GM20000 (cell line): ENCODE results near the gene RANBP9.

Experiments used
- DNase-seq: peaks from one replicate; pipeline ENCODE4 v3.0.0; 2012; ENCODE audit warnings: low spot score
- CTCF ChIP-seq: IDR thresholded peaks from 2 replicates; pipeline ENCODE4 v1.5.1; 2012; ENCODE audit warnings: mild to moderate bottlenecking, control low read depth; ENCODE audit errors: extremely low read depth, missing control alignments

The RANBP9 gene

GRCh38 chr6:13600036-13600435 is 111.6 kb downstream of the RANBP9 start:
- no peak for DNase-seq
- TF ChIP-seq CTCF: no peak

GRCh38 chr6:13597073-13597472 is 114.6 kb downstream of the RANBP9 start:
- no peak for TF ChIP-seq CTCF
- no peak for DNase-seq

DNA sequence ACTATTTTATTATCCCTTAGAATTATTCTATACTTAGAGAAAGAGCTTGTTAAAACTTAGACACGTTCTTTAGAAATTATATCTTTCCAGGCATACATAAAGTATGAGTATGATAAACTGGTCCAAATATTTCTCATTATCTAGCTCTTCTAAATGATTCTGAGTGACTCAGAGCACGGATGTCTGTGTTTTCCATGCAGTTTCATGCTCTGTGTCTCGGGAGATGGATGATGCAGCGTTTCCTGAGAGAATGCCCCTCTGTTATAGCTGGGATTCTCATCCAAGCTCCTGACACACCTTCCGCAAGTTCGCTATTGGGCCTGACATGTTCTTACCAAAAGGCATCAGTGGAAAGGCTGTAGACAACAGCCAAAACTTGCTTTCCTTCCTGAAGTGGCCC is 117.9 kb downstream of the RANBP9 start:
- no peak for TF ChIP-seq CTCF
- DNase-seq: no peak

DNA sequence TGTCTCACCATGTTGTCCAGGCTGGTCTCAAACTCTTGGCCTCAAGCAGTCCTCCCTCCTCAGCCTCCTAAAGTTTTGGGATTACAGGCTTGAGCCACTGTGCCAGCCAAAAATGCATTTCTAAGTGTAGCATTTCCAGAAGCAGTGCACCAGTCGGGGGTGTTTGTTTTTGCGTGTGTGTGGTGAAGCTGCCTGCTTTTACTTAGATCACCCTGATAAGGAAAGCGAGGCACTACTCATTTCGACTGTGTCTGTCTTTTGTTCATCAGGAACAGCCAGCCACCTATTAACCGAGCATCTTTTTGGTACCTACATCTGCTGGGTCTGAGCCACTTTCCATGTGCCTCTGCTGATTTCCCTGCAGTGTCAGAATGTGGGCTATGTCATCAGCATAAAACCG is 118.5 kb downstream of the RANBP9 start:
- no peak for TF ChIP-seq CTCF
- no peak for DNase-seq

GRCh38 chr6:13591205-13591921 is 120.3 kb downstream of the RANBP9 start:
- DNase-seq: no peak
- no peak for TF ChIP-seq CTCF

GRCh38 chr6:13590574-13591153 is 121.0 kb downstream of the RANBP9 start:
- DNase-seq: no peak

GRCh38 chr6:13589801-13590200 is 121.8 kb downstream of the RANBP9 start:
- DNase-seq: no peak
- no peak for TF ChIP-seq CTCF

More at GRCh38 chr6:13590574-13591153, 121.0 kb downstream of the RANBP9 start:
- TF ChIP-seq CTCF: no peak
